GM13977 (cell line): Measurements from ENCODE around the gene GALNT13.
"Not testable (repeated sequence)": the region's sequence is repeated elsewhere in the genome, so short reads cannot be mapped to it uniquely, and the experiment has no call there.

Source experiments
- DNase-seq: peaks from one replicate; pipeline ENCODE4 v3.0.0; 2012; ENCODE audit warnings: low spot score
- CTCF ChIP-seq: IDR thresholded peaks from 2 replicates; pipeline ENCODE4 v1.5.1; 2012; ENCODE audit warnings: mild to moderate bottlenecking, control low read depth; ENCODE audit not compliant: insufficient read depth; ENCODE audit errors: extremely low read depth, missing control alignments
- in situ Hi-C: fragments of 300-500 bp; cut with MboI; formaldehyde crosslinking; loops from one replicate; pipeline ENCODE4 v1.12.0; 2022; ENCODE audit warnings: low sequenced_read_pairs, low pct_unique_long_range_greater_than_20kb, mixed read lengths, inconsistent platforms; ENCODE audit not compliant: unreplicated experiment

GALNT13 gene

DNA sequence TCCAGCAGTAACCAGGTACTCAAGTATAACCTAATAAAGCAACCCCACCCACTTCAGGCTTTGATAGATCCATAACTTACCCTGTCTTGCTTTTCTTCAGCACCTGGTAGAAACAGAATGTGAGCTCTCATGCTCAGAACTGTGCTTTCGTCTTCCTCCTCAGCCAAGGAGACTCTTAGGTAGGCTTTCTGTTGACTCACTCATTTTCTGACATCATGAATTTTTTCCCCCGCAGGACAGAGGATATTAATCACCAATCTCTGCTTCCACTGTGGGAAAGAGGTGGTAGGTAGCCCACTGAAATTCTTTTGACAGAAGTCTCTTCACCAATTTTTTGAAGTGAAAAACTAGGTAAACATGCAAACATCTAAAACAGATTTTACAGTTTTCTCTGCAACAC, 585.6 kb downstream of the GALNT13 start:
- TF ChIP-seq CTCF: no peak
- in situ Hi-C loops: no loop called here
- no peak for DNase-seq

GRCh38 chr2:154459286-154459685, 587.6 kb downstream of the GALNT13 start:
- in situ Hi-C loops: no loop called here
- no peak for DNase-seq
- TF ChIP-seq CTCF: no peak

DNA sequence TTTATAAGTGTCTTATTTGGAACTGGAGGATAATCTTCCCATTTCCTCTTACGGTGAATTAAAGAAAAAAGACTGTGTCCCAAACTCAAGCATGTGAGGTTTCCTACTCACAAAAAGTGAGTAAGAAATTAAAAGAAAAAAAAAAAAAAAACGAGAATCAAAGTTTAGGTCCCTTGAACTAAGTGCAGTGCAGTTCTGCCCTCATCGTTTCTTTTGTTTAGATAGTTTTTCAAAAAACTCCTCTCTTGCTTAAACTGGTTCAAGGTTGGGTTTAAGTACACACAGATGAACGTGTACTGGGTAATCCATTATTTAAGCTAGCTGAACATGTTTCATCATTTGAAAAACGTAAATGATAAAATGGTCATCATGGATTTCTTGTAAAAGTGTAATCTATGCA, 590.9 kb downstream of the GALNT13 start:
- no peak for TF ChIP-seq CTCF
- in situ Hi-C loops: no loop called here
- DNase-seq: no peak

- TF ChIP-seq CTCF: no peak
- in situ Hi-C loops: no loop called here
- DNase-seq: no peak
These were observed 594.5 kb downstream of the GALNT13 start for GRCh38 chr2:154466226-154466625.

GRCh38 chr2:154470376-154470775, 598.7 kb downstream of the GALNT13 start:
- no peak for DNase-seq
- TF ChIP-seq CTCF: no peak
- in situ Hi-C loops: no loop called here

DNA sequence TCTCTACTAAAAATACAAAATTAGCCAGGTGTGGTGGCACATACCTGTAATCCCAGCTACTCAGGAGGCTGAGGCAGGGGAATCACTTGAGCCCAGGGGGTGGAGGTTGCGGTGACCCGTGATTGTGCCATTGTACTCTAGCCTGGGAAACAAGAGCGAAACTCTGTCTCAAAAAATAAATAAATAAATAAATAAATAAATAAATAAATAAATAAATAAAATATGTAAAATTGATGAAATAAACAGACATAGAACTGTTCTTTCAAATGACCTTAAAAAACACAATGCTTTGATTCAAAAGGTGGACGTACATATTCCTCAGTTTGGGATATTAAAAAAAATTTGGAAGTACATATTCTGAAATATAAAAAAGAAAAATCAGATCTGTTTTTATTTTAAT, 599.8 kb downstream of the GALNT13 start:
- DNase-seq, in situ Hi-C loops: not testable (repeated sequence)

DNA sequence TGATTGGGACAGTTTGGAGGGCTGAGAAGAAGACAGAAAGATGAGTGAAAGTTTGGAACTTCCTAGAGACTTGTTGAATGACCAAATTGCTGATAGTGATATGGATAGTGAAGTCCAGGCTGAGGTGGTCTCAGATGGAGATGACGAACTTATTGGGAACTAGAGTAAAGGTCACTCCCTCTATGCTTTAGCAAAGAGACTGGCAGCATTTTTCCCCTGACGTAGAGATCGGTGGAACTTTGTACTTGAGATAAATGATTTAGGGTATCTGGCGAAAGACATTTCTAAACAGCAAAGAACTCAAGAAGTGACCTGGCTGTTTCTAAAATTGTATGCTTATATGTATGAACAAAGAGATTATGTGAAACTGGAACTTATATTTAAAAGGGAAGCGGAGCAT, 605.6 kb downstream of the GALNT13 start:
- no peak for TF ChIP-seq CTCF
- in situ Hi-C loops: no loop called here
- no peak for DNase-seq

DNA sequence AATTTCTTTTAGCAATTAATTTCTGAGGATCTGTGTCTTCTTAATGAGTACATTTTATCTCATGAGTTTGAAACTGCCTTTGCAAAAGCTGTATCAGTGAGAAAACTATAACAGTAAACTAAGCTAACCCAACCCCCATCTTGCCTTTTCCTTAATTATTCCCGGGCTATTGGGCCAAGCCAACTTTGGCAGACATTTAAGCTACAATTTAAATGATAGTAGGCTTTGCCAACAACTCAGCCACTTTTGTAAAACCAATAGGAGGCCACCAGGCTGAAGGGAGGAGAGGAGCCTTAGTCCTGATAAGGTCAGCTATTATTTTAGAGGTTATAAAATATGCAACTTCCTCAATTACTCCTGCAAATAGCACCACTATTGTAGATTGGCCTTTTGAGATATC, 608.8 kb downstream of the GALNT13 start:
- in situ Hi-C loops: no loop called here
- TF ChIP-seq CTCF: no peak

More for the DNA sequence above, 608.8 kb downstream of the GALNT13 start:
- no peak for DNase-seq
